Peyer's patch (tissue), 4 donors: ENCODE data around the gene STBD1. TPM values are rescaled to one million over a fixed set of nuclear protein-coding genes. Genes with fewer than 3 reads are reported as not detected.
A peak's percentile ranks its signal among the peaks of the same experiment; 100 is the strongest.
"Not testable (repeated sequence)": the region's sequence is repeated elsewhere in the genome, so short reads cannot be mapped to it uniquely, and the experiment has no call there.

ENCODE experiments used
- DNase-seq, 3 donors: peaks; one replicate each; pipeline ENCODE4 v3.0.0-alpha.2; 2017 to 2019
- H3K27ac ChIP-seq, 4 donors: fragments of 200-600 bp; sonication (generic); one replicate each; pipeline ENCODE4 v1.5.1; 2016 to 2019
- H3K27me3 ChIP-seq, 2 donors: fragments of 200-600 bp; sonication (generic); one replicate each; pipeline ENCODE4 v1.5.1; 2019
- H3K36me3 ChIP-seq, 3 donors: fragments of 200-600 bp; sonication (generic); one replicate each; pipeline ENCODE4 v1.5.1; 2016 to 2019
- H3K4me1 ChIP-seq, 4 donors: fragments of 200-600 bp; sonication (generic); one replicate each; pipeline ENCODE4 v1.5.1; 2016 to 2019
- H3K4me3 ChIP-seq, 4 donors: fragments of 200-600 bp; sonication (generic); 1 replicate in 3 of 4; 2 replicates in 1 of 4; pipeline ENCODE4 v1.5.1; 2016 to 2019; ENCODE audit warnings: mild to moderate bottlenecking in 1 of 4
- H3K9me3 ChIP-seq, 4 donors: fragments of 200-600 bp; sonication (generic); one replicate each; pipeline ENCODE4 v1.5.1; 2016 to 2019; ENCODE audit warnings: mild to moderate bottlenecking in 1 of 4
- POLR2A ChIP-seq, 2 donors: fragments of 450-650 bp; IDR thresholded peaks; one replicate each; pipeline ENCODE4 v1.5.1; 2017; ENCODE audit warnings: antibody characterized with exemption in 2 of 2, mild to moderate bottlenecking in 2 of 2, moderate library complexity in 2 of 2
- total RNA-seq, 4 donors: library from RNA; depleted of rRNA; stranded (reverse); fragments of >200 nt; gene quantifications; one replicate each; pipeline ENCODE4 v1.1.0, GENCODE V29; 2016
- TF ChIP-seq, protein P1 (sequence below), 6 experiments: fragments of 450-650 bp in 4 of 6; fragments of 200-600 bp in 2 of 6; sonication (generic) in 1 of 6; IDR thresholded peaks; one replicate each; pipeline ENCODE4 v1.5.1; 2017 to 2019; ENCODE audit warnings: antibody characterized with exemption in 6 of 6, mild to moderate bottlenecking in 3 of 6, moderate library complexity in 1 of 6

STBD1 gene
- total RNA-seq, 4 donors from 2014 or later: 32.0 to 72.9 (median 50.4) TPM; not detected in 1

DNA sequence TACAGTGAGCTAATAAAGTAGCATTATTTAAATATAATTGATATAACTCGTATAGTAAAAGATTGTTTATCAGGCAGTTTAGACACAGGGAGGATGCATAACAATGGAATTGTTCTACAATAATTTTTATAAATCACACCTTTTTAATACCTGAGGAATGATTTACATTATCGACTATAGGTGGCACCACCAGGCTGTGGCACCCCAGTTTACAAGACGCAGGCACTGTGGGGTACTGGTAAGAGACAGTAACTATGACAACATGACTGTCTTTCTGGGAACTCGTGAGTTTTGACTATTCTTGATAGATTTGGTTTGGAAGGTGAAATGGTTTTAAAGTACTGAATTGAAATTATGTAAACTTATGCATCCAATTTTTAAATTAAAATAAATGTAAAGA lies 27.1 kb upstream of the STBD1 start:
- peak in 1 of 3 donors; percentile 52 for DNase-seq
- H3K9me3 ChIP-seq: no peaks in the 10 kb centered on the region
- H3K27me3 ChIP-seq: no peaks in the 10 kb centered on the region
- H3K27ac ChIP-seq: no peak overlapping the region
- no peak overlapping the region for H3K4me3 ChIP-seq
- no peak for TF ChIP-seq POLR2A (IDR thresholded peaks at IDR 0.05)
- TF ChIP-seq, protein P1, sequence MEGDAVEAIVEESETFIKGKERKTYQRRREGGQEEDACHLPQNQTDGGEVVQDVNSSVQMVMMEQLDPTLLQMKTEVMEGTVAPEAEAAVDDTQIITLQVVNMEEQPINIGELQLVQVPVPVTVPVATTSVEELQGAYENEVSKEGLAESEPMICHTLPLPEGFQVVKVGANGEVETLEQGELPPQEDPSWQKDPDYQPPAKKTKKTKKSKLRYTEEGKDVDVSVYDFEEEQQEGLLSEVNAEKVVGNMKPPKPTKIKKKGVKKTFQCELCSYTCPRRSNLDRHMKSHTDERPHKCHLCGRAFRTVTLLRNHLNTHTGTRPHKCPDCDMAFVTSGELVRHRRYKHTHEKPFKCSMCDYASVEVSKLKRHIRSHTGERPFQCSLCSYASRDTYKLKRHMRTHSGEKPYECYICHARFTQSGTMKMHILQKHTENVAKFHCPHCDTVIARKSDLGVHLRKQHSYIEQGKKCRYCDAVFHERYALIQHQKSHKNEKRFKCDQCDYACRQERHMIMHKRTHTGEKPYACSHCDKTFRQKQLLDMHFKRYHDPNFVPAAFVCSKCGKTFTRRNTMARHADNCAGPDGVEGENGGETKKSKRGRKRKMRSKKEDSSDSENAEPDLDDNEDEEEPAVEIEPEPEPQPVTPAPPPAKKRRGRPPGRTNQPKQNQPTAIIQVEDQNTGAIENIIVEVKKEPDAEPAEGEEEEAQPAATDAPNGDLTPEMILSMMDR (IDR thresholded peaks at IDR 0.05): peak in 2 of 6 experiments; percentile 19 to 42
- H3K4me1 ChIP-seq: peaks cover 0 to 11% (median 0%) of the 10 kb centered on the region in 4 donors
- H3K36me3 ChIP-seq: no peaks in the 10 kb centered on the region

DNA sequence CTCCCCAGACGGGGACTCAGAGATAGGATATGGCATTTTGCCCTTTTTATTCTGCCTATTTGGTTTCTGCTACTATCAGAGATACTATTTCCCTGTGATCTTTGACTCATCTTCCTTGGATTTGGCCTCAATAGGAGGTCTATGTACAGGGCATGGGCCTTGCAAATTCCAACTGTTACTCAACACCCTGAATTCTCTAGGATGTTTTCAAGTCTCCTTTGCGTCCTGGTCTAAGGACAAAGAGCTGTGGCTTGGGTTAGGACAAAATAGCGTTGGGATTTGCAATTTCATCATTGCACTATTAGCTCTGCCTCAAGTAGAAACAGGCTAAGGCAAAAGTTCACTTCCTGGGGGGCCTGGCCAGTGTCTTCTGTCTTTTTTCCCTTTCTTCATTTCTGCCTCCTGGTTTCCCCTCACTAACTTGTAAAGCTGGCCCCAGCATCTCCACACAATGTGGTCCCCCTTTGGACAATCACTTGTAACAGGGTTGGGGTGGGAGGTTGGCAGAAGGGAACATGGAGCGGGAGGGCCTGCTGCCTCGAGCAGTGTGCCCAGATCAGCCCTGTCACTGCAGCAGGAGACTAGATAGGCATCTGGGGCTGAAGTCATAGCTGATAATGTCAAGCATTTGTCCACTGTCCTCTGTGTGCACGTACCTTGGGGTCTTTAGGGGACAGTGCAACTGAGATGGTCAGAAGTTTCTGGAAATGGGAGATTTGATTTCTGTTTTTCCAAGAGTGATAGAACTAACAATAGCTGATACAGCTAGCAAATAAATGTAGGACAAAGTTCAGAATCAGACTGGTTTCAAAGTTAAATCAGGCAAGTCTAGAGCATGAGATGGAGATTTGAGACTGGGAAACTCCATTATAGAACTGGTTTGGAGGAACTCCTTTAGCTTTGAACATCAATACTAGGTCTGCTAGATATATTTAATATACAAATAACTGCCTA lies 25.8 kb upstream of the STBD1 start:
- H3K4me3 ChIP-seq: no peak overlapping the region
- no peaks in the 10 kb centered on the region for H3K9me3 ChIP-seq
- H3K36me3 ChIP-seq: no peaks in the 10 kb centered on the region
- no peak for DNase-seq
- TF ChIP-seq POLR2A (IDR thresholded peaks at IDR 0.05): no peak
- TF ChIP-seq, protein P1 (IDR thresholded peaks at IDR 0.05): no peak
- H3K27me3 ChIP-seq: no peaks in the 10 kb centered on the region
- H3K27ac ChIP-seq: no peak overlapping the region
- peaks cover 0 to 11% (median 0%) of the 10 kb centered on the region in 4 donors for H3K4me1 ChIP-seq

DNA sequence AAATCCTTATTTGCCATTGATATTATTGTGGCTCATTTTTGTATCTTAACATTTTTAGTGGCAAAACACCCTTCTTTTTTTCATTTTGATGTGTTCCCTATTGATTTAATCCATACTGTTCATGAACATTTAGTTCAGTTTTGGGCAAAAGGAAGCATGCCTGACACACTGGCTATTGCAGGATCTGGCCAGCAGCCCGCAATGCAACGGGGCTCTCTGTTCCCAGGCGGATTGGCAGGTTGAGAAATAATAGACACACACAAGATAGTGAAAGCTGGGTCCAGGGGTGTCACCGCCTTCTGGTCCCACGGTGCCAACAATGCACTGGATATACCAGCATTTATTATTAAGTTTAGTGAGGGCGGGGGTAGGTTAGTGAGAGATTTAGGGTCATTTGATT lies 24.9 kb upstream of the STBD1 start:
- H3K4me3 ChIP-seq, H3K36me3 ChIP-seq, H3K27me3 ChIP-seq, H3K27ac ChIP-seq, DNase-seq, H3K9me3 ChIP-seq: not testable (repeated sequence)
- peaks cover 0 to 11% (median 0%) of the 10 kb centered on the region in 4 donors for H3K4me1 ChIP-seq

DNA sequence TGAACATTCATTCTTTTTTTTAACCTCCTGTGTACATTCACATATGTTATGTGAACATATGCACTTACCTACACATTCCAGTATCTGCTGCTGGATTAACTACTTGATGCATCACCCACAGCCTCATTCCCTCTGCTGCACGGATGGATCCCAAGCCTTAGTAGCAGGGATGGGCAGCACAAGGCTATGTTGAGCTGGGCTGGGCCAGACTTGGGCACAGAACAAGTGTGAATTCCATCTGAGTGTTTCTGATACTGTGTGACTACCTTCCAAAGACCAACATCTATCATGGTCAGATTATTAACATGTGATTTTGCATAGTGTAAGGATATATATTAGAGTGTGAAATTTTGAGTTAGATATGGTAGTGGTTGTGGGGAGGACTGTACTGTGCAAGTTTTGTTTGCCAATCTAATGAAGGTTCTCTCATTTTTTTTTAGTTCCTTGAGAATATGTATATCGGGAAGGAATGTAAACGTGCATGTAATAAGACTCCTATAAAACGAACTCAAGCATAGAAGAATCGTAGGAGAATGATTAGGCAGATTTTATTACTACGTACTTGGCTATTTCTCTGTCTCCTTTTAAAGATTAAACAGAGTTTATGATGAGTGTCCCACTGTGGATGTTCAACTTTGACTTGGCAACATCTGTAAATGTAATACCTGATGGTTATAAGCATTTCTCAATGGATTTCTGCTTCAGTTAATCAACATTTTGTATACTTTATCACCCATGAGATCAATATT lies 23.4 kb upstream of the STBD1 start:
- Histone ChIP-seq H3K27ac (peak overlapping the region in 2 of 4 donors; percentile 22 to 45), H3K36me3 (no peaks in the 10 kb centered on the region), H3K4me3 (no peak overlapping the region), H3K4me1 (peaks cover 0 to 11% (median 0%) of the 10 kb centered on the region in 4 donors), H3K9me3 (no peaks in the 10 kb centered on the region), H3K27me3 (no peaks in the 10 kb centered on the region)
- TF ChIP-seq POLR2A (IDR thresholded peaks at IDR 0.05): no peak
- TF ChIP-seq, protein P1 (IDR thresholded peaks at IDR 0.05): no peak
- no peak for DNase-seq

DNA sequence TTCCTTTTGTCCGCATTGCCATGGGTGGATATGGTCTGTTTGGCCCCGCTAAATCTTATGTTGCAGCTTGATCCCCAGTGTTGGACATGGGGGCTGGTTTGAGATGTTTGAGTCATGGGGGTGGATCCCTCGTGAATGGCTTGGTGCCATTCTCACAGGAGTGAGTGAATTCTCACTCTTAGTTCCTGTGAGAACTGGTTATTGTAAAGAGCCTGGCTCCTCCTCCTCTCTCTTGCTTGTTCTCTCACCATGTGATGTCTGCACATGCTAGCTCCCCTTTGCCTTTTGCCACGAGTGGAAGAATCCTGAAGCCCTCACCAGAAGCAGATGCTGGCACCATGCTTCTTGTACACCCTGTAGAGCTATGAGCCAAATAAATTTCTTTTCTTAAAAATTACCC lies 22.6 kb upstream of the STBD1 start:
- no peaks in the 10 kb centered on the region for H3K9me3 ChIP-seq
- no peaks in the 10 kb centered on the region for H3K36me3 ChIP-seq
- no peak for DNase-seq
- no peak overlapping the region for H3K4me3 ChIP-seq
- H3K27me3 ChIP-seq: no peaks in the 10 kb centered on the region
- peaks cover 0 to 11% (median 0%) of the 10 kb centered on the region in 4 donors for H3K4me1 ChIP-seq
- peak overlapping the region in 1 of 4 donors; percentile 35 for H3K27ac ChIP-seq
- TF ChIP-seq, protein P1 (IDR thresholded peaks at IDR 0.05): no peak
- TF ChIP-seq POLR2A (IDR thresholded peaks at IDR 0.05): no peak

DNA sequence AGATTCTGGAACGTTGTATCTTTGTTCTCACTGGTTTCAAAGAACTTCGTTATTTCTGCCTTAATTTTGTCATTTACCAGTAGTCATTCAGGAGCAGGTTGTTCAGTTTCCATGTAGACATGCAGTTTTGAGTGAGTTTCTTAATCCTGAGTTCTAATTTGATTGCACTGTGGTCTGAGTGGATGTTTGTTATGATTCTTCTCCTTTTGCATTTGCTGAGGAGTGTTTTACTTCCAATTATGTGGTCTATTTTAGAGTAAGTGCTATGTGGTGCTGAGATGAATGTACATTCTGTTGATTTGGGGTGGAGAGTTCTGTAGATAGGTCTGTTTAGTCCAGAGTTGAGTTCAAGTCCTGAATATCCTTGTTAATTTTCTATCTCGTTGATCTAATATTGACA lies 18.7 kb upstream of the STBD1 start:
- not testable (repeated sequence) for H3K27me3 ChIP-seq, DNase-seq, H3K9me3 ChIP-seq, H3K36me3 ChIP-seq, H3K4me1 ChIP-seq, H3K4me3 ChIP-seq, H3K27ac ChIP-seq
